CD4-positive, alpha-beta T cell treated with Interleukin-1 beta for 1 hour (primary cell): ENCODE results near the gene RPL7A.

Experiments used
- DNase-seq, 2 donors: peaks; one replicate each; pipeline ENCODE4 v3.0.0-alpha.2; 2020 to 2022

The RPL7A gene

DNA sequence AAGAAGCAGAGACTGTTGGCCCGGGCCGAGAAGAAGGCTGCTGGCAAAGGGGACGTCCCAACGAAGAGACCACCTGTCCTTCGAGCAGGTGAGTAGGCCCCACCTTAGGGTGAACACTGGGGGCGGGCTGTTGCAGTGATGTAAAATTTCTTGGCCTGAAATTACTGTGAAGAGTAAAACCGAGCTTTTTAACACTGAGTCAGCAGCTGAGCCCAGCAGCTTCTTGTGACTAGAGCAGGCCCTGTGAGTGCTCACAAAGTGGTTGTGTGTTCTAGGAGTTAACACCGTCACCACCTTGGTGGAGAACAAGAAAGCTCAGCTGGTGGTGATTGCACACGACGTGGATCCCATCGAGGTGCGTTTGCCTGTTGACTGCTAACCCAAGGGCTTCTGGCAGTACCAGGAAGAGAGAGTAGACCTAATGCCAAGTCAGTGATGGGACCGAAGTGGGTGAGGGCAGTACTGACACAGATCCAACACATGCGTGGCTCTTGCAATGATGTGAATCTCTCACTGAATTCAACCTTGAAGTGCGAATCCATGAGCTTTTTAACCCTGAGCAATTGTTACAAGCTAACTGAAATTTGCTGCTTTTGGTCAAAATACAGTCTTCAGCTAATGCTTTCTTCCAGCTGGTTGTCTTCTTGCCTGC lies 2.1 kb downstream of the RPL7A start:
- DNase-seq, result no peak

- no peak for DNase-seq
Observed at GRCh38 chr9:133351526-133351907, 3.5 kb downstream of the RPL7A start.

- DNase-seq, result peak; percentile 36 to 37
Observed at GRCh38 chr9:133351908-133352634, 4.1 kb downstream of the RPL7A start.

GRCh38 chr9:133352635-133353340 lies 4.8 kb downstream of the RPL7A start:
- no peak for DNase-seq

GRCh38 chr9:133353548-133353947 lies 5.5 kb downstream of the RPL7A start:
- no peak for DNase-seq

DNA sequence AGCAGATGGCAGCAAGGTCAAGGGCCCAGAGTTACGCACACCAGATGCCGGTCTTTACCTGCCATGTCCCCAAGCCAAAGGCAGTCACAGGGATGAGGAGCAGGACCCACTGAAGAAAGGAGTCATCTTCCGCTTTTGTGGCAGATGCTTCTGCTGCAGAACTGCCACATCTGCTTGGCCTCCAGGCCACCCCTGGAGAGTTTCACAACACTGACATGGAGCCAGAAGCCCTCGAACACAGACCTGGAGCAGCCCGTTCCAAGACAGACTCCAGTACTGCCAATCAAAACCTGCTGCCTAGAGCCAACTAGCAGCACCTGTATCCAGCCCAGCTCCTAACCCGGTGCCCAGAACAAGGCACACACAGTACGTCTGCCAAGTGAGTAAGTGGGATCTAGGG lies 6.7 kb downstream of the RPL7A start:
- DNase-seq, result no peak

- DNase-seq, result no peak
Observed at GRCh38 chr9:133355881-133356357, 7.9 kb downstream of the RPL7A start.

GRCh38 chr9:133356391-133357091 lies 8.5 kb downstream of the RPL7A start, which contains the start of the genes SURF1 and SURF2:
Gene SURF1 (minus strand): TSS chr9:133356487. CDS start chr9:133356453, 34 bp downstream.
Gene SURF2 (plus strand): TSS chr9:133356550. CDS start chr9:133356593, 43 bp downstream.
- peak; percentile 88 to 89 for DNase-seq

DNA sequence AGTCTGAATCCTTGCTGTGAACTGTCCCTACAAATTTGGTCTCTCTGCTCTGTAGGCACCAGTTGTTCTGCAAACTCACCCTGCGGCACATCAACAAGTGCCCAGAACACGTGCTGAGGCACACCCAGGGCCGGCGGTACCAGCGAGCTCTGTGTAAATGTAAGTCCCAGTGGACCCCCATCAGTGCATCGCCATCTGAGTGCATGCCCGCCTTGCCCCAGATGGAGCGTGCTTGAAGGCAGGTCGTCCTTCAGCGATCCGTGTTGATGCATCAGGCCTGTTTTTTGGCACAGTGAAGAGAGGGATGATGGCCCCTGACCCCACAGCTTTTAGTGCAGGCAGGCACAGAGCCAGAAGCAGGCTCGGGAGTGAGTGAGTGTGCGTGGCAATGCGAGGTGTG lies 9.6 kb downstream of the RPL7A start:
- DNase-seq, result no peak

GRCh38 chr9:133359399-133360175 lies 11.6 kb downstream of the RPL7A start:
- DNase-seq, result no peak

GRCh38 chr9:133360400-133361393 lies 12.7 kb downstream of the RPL7A start:
- DNase-seq, result no peak

DNA sequence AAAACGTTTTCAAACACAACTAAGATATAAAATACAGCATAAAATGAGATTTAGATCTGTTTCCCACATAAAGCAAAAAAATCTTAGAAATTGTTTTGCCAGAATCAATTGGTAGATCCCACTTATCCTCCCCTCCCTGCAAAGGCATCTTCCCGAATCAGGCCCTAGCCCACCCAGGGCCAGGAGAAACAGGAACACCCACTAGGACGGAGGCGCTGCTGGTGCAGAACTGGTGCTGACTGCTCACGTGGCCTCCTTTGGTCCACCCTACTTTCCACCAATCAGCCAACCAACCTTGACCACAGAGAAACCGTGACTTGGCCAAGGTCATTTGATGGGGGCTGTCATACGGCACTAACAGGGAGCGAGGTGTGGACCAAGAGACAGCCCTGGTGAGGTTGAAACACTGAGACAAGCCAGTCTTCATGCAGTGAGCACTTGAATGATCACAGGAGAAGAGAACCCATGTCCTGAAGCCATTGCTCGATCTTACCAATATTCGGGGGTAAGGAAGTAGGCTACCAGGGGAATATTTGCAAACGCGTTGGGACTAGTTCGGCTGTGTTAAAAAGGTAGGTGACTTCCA lies 13.6 kb downstream of the RPL7A start:
- no peak for DNase-seq

GRCh38 chr9:133362359-133363044 lies 14.5 kb downstream of the RPL7A start:
- DNase-seq, result no peak

DNA sequence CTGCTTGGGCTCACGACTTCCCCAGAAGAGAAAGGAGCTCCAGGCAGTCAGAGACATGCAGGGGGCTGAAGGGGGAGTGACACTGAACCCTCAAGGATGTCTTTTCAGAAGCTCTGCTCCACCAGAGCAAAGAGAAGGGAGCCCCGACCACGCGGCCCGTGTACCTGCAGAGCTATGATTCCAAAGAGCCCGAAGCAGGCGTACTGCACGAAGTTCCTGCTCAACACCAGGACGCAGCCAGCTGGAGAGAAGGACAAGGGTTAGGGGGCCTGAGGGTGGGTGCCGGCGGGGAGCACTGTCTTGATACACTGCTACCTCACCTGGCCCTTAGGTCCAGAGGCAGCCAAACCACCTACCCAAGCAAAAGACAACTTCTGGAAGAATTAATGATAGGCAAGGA lies 18.4 kb downstream of the RPL7A start:
- DNase-seq, result no peak

DNA sequence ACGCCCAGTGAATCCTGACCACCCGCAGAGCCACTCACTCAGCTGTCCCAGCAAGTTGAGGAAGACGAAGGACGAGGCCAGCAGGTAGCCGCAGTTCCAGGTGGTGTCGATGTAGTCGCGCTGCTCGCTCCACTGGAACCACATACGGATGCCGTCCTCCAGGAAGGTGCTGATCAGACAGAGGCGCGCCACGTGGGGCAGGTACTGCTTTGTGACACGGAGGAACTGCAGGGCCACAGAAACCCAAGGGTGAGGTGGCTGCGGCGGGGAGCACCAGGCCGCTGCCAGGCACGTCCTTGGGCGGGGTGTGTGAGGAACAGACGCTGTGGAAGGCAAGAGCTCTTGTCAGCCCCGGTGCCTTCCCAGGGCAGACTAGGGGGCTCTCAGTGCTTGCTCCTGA lies 19.2 kb downstream of the RPL7A start:
- no peak for DNase-seq

DNA sequence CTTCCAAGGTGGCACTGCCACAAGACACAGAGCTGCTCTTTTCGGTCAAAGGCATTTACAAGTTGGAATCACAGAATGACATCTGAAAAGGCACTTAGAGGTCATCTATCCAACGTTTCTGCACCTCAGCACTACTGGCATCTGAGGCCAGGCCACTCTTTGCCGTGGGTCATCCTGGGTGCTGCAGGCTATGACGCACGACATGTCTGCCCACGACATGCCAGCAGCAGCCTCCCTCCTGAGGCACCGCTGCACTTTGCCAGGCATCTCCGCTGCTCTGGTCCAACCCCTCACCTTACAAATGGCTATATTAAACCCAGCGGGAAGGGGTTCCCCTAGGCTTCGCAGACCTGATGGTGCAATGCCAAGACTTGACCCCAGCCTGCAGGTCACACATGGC lies 19.8 kb downstream of the RPL7A start:
- no peak for DNase-seq

DNA sequence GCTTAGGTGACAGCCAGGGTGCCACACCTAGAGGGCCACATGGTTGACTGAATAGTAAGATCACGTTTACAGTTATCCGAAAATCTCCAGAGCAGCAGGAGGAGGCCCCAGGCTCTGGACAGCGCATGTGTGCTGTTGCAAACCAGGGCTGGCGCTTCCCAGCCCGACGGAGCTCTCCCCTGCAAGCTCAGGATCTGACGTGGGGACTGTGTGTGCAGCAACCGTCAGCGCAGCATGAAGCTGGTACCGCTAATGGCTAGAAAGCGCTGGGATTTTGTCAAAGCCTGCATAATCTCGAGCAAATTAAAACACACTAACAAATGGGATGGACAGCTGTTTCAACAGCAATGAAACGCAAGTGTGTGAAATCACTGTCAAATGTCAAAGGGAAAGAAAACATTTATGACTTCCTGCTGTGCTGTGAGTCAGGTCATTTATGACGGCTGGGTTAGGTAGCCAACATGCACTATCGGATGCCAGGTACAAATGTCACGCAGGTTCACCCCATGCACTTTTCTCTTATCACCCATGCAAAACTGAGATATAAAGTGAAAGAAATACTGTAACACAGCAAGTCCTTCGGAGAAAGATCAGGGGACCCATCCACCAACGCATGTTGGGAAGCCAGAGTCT lies 20.3 kb downstream of the RPL7A start:
- DNase-seq, result no peak

DNA sequence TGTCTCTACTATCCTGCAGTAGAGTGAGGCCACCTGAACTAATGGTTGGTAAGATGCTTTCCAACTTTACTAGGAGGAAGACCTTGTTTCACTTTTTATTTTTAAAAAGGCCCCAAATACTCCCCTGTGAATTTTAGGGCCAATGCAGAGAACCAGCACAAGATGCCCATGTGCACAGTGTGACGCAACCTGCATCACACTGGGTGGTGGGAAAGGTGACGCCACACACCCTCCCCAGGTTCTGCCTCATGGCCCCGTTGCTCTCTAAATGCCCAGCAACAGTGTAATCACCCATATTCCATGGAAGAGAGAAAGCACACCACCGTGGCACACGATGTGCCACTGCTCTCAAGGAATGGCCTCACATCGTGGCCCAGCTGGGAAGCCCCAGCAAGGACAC lies 21.4 kb downstream of the RPL7A start:
- no peak for DNase-seq

DNA sequence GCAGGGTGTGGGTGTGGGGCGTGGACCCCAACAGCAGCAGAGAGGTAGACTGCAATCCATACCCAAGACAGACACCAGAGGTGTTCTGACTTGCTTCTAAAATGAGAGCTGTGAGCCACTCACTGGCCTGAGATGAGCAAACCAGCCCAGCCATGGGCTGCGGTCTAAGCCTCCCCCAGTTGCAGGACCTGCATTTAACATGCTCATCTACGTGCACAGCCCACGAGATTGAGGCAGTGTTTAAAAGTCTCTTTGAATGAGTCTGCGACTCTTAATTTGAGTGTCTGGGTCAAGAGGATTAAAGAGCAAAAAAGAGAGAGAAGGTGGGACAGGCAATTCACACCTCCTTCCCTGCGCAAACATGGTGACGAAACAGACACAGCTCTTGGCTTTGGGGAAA lies 21.9 kb downstream of the RPL7A start:
- no peak for DNase-seq
